Measurements from ENCODE around the gene LAMTOR3.

DNA sequence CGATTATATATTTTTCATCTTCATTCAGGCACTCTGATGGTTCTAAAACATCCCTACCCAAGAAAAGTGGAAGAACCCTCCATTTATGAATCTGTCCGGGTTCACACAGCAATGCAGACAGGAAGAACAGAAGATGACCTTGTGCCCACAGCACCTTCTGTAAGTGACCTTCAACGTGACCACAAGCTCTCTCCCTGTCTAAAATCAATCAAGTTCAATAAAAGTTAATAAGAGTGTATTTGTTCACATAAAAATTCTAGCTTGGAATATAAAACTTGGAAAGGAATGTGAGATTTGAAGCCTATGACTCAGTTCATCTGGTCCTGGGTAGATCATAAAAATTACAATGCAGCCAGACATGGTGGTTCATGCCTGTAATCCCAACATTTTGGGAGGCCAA, 41.0 kb downstream of the LAMTOR3 start:
- TF ChIP-seq YY1 (IDR thresholded peaks at IDR 0.05; ENCODE audit: insufficient read depth, insufficient read length), result no peak
- TF ChIP-seq ZNF274 (IDR thresholded peaks at IDR 0.05; ENCODE audit: low read depth, low read length), result no peak

All from NT2/D1 (cell line).